BE2C (cell line): ENCODE data around the gene FAM120C.

ENCODE experiments used
- DNase-seq: peaks from one replicate; pipeline ENCODE4 v3.0.0-alpha.2; 2020
- H3K27me3 ChIP-seq: fragments of 250-450 bp; sonication (Bioruptor Pico); 2 replicates; pipeline ENCODE4 v1.5.1; 2020; ENCODE audit warnings: mild to moderate bottlenecking
- H3K36me3 ChIP-seq: fragments of 250-450 bp; sonication (Bioruptor Pico); 2 replicates; pipeline ENCODE4 v1.5.1; 2020; ENCODE audit warnings: mild to moderate bottlenecking
- H3K4me1 ChIP-seq: fragments of 250-450 bp; sonication (Bioruptor Pico); 2 replicates; pipeline ENCODE4 v1.5.1; 2020
- H3K4me3 ChIP-seq: 2 replicates; pipeline ENCODE4 v1.5.1; 2011; ENCODE audit warnings: low read depth, low read length
- H3K9me3 ChIP-seq: fragments of 250-450 bp; sonication (Bioruptor Pico); 2 replicates; pipeline ENCODE4 v1.5.1; 2020
- CTCF ChIP-seq: IDR thresholded peaks from 2 replicates; pipeline ENCODE4 v1.5.1; 2012; ENCODE audit warnings: mild to moderate bottlenecking, low read depth, low read length

The FAM120C gene

DNA sequence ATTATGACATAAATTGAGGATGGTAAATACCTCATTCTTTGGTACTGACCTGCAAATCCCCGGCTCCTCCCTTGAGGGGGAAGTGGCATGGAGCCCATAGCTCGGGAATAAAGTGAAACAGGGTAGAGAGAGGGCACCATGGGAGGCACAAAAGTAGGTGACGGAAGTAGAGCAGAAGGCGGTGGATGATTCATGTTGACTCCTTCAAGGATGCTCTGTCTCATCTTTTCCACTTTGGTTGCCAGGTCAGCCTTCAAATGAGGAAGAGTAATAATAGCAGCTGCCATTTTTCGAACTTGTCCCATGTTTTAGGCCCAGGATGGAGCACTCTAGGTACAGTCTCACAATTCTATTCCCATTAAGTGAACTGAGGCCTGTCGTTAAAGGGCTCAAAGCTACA, 97.4 kb downstream of the FAM120C start:
- no peaks in the 10 kb centered on the region for H3K9me3 ChIP-seq
- H3K4me1 ChIP-seq, result no peaks in the 10 kb centered on the region
- H3K27me3 ChIP-seq, result no peaks in the 10 kb centered on the region
- no peaks in the 10 kb centered on the region for H3K36me3 ChIP-seq
- no peak for TF ChIP-seq CTCF
- no peak overlapping the region for H3K4me3 ChIP-seq
- DNase-seq, result no peak

GRCh38 chrX:54076903-54077302, 106.2 kb downstream of the FAM120C start:
- H3K4me3 ChIP-seq, result no peak overlapping the region
- no peaks in the 10 kb centered on the region for H3K4me1 ChIP-seq
- H3K27me3 ChIP-seq, result no peaks in the 10 kb centered on the region
- DNase-seq, result no peak
- H3K9me3 ChIP-seq, result no peaks in the 10 kb centered on the region
- no peak for TF ChIP-seq CTCF
- H3K36me3 ChIP-seq, result no peaks in the 10 kb centered on the region

DNA sequence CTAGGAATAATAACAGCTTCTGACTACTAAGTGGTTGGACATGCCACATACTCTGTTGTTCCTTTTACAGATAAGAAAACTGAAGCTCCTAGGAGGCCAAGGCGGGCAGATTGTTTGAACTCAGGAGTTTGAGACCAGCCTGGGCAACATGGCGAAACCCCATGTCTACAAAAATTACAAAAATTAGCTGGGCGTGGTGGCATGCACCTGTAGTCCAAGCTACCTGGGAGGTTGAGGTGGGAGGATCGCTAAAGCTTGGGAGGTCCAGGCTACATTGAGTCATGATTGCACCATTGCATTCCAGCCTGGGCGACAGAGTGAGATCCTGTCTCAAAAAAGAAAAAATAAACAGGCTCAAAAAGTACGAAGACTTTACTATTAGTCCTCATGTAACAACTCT, 108.2 kb downstream of the FAM120C start:
- TF ChIP-seq CTCF, result no peak
- Histone ChIP-seq H3K4me3 (no peak overlapping the region), H3K36me3 (no peaks in the 10 kb centered on the region), H3K4me1 (no peaks in the 10 kb centered on the region), H3K9me3 (no peaks in the 10 kb centered on the region), H3K27me3 (no peaks in the 10 kb centered on the region)
- DNase-seq, result no peak

DNA sequence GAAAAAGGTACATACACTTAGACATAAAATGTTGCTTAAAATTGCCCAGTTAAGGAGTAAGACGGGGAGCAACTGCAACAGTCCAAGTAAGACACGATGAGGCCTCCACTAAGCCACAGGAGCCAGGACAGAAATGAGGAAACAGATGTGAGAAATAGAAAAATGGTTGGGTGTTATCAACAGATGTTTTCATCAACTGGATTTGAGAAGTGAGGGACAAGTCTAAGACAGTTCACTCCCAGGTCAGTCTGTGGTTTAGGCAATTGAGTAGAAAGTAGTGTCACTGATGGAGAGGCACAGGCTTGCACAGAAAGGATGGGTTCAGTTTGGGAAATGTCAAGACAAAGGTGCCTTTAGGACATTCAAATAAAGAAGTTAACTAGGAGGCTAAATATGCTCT, 115.3 kb downstream of the FAM120C start:
- Histone ChIP-seq H3K4me1 (no peaks in the 10 kb centered on the region), H3K27me3 (no peaks in the 10 kb centered on the region), H3K4me3 (no peak overlapping the region), H3K9me3 (no peaks in the 10 kb centered on the region), H3K36me3 (no peaks in the 10 kb centered on the region)
- DNase-seq, result no peak
- no peak for TF ChIP-seq CTCF

GRCh38 chrX:54066841-54067240, 116.2 kb downstream of the FAM120C start:
- no peaks in the 10 kb centered on the region for H3K27me3 ChIP-seq
- H3K9me3 ChIP-seq, result no peaks in the 10 kb centered on the region
- no peak for DNase-seq
- no peaks in the 10 kb centered on the region for H3K36me3 ChIP-seq
- no peak overlapping the region for H3K4me3 ChIP-seq
- no peak for TF ChIP-seq CTCF
- H3K4me1 ChIP-seq, result no peaks in the 10 kb centered on the region

DNA sequence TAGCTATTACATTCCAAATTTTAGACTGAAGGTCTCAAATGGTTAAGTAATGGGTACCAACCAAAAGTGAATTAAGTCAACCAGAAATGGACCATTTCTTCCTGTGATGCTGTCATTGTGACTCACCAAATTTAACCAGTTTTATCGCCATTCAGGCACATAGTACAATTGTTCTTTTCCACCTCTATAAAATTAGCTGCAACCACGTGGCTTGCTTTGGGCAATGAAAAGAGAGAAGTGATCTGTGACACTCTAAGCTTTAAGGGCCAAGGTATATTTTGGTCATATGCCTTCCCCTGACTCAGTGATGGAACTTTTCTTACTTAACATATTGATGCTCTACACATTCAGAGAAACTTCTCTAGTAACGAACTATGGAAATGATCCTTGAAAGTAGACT, 118.5 kb downstream of the FAM120C start:
- TF ChIP-seq CTCF, result no peak
- H3K4me3 ChIP-seq, result no peak overlapping the region
- H3K9me3 ChIP-seq, result no peaks in the 10 kb centered on the region
- H3K36me3 ChIP-seq, result no peaks in the 10 kb centered on the region
- H3K27me3 ChIP-seq, result no peaks in the 10 kb centered on the region
- no peaks in the 10 kb centered on the region for H3K4me1 ChIP-seq
- no peak for DNase-seq
